ENCODE data around the gene MICALL1.
"Not testable (repeated sequence)": the region's sequence is repeated elsewhere in the genome, so short reads cannot be mapped to it uniquely, and the experiment has no call there.

MICALL1 gene

DNA sequence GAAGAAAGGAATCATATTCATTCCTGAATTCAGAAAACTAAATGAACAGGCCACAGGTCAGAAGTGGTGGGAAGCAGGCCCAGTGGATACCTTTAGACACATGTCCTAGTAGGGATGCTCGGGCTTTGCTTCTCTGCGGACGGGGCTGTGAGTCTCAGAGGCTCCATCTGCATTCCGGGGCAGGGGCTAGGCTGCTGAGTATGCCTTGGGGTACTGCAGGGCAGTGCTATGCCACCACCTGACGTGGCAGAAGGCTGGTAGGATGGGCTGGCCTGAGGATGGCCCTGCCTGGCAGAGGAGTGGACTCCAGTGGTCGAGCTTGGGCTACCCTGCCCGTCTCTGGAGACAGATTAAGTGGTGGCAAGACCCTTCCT lies 37.7 kb downstream of the MICALL1 start:
- DNase-seq (ENCODE audit: low spot score), result no peak
- no peak overlapping the region for H3K23ac ChIP-seq (ENCODE audit: low read depth, low read length, poor library complexity)

DNA sequence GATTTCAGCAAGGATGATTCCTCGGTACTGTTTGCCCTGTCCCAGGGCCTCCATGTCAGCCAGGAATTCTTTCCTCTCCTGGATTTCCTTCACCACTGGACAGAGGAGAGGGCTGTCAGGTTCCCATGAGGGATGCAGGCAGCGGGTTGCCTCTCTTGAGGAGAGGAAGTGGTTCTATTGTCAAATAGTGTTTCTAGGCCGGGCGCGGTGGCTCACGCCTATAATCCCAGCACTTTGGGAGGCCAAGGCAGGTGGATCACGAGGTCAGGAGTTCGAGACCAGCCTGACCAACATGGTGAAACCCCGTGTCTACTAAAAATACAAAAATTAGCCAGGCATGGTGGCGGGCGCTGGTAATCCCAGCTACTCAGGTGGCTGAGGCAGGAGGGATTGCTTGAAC lies 38.3 kb downstream of the MICALL1 start:
- H2AK5ac ChIP-seq (ENCODE audit: low read depth, low read length); H4K91ac ChIP-seq (ENCODE audit: low read depth, low read length, poor library complexity); H3K23ac ChIP-seq (ENCODE audit: low read depth, low read length, poor library complexity); DNase-seq (ENCODE audit: low spot score); H3K79me1 ChIP-seq (ENCODE audit: low read depth, low read length); H3K14ac ChIP-seq (ENCODE audit: low read length); H3K9ac ChIP-seq (ENCODE audit: low read depth, low read length, poor library complexity); H3K9me3 ChIP-seq (replicated peaks in 1 of 2; ENCODE audit: control insufficient read depth in 2 of 2, insufficient read depth in 1 of 2, low read depth in 1 of 2, low read length in 2 of 2); H3K27me3 ChIP-seq (ENCODE audit: control insufficient read depth in 3 of 3, insufficient read depth in 3 of 3, low read depth in 1 of 3, low read length in 3 of 3); H3K4ac ChIP-seq (ENCODE audit: low read length); H2BK15ac ChIP-seq (ENCODE audit: low read length); H3K4me1 ChIP-seq (ENCODE audit: control insufficient read depth in 2 of 2, insufficient read depth in 1 of 2, low read depth in 1 of 2, low read length in 2 of 2); H4K8ac ChIP-seq (ENCODE audit: low read depth, low read length); H2AFZ ChIP-seq (ENCODE audit: low read length); H2BK120ac ChIP-seq (ENCODE audit: low read depth, low read length); H2BK5ac ChIP-seq (ENCODE audit: low read length); H3K4me2 ChIP-seq (ENCODE audit: insufficient read depth, low read length, poor library complexity, severe bottlenecking); H3K4me3 ChIP-seq (ENCODE audit: low read length in 2 of 2); H2BK12ac ChIP-seq (ENCODE audit: low read length); H3K27ac ChIP-seq (replicated peaks; ENCODE audit: low read length); H3K18ac ChIP-seq (ENCODE audit: low read length): not testable (repeated sequence)
- no CpG with 5 or more reads among the region's 11 CpGs for WGBS, 2 donors (ENCODE audit: extremely low coverage in 2 of 2, insufficient read length in 2 of 2, insufficient replicate concordance in 1 of 2)
- H3K36me3 ChIP-seq (replicated peaks in 1 of 2; ENCODE audit: control insufficient read depth in 2 of 2, insufficient read depth in 2 of 2, low read length in 2 of 2), result peaks cover 12 to 22% of the 10 kb centered on the region in 2 donors

More for the DNA sequence above, 37.7 kb downstream of the MICALL1 start:
- Histone ChIP-seq H2BK5ac (ENCODE audit: low read length) (no peak overlapping the region), H2BK15ac (ENCODE audit: low read length) (no peak overlapping the region), H2AK5ac (ENCODE audit: low read depth, low read length) (no peak overlapping the region), H3K79me1 (ENCODE audit: low read depth, low read length) (no peaks in the 10 kb centered on the region), H3K36me3 (replicated peaks in 1 of 2; ENCODE audit: control insufficient read depth in 2 of 2, insufficient read depth in 2 of 2, low read length in 2 of 2) (peaks cover 12 to 27% of the 10 kb centered on the region in 2 donors), H3K4ac (ENCODE audit: low read length) (no peak overlapping the region), H3K4me1 (ENCODE audit: control insufficient read depth in 2 of 2, insufficient read depth in 1 of 2, low read depth in 1 of 2, low read length in 2 of 2) (no peaks in the 10 kb centered on the region), H2BK120ac (ENCODE audit: low read depth, low read length) (no peak overlapping the region), H3K27ac (replicated peaks; ENCODE audit: low read length) (no peak overlapping the region), H4K91ac (ENCODE audit: low read depth, low read length, poor library complexity) (no peak overlapping the region), H3K27me3 (ENCODE audit: control insufficient read depth in 3 of 3, insufficient read depth in 3 of 3, low read depth in 1 of 3, low read length in 3 of 3) (no peaks in the 10 kb centered on the region), H3K4me2 (ENCODE audit: insufficient read depth, low read length, poor library complexity, severe bottlenecking) (no peak overlapping the region), H2BK12ac (ENCODE audit: low read length) (no peak overlapping the region), H4K8ac (ENCODE audit: low read depth, low read length) (no peak overlapping the region), H2AFZ (ENCODE audit: low read length) (no peak overlapping the region), H3K18ac (ENCODE audit: low read length) (no peak overlapping the region), H3K9ac (ENCODE audit: low read depth, low read length, poor library complexity) (no peak overlapping the region), H3K4me3 (ENCODE audit: low read length in 2 of 2) (no peak overlapping the region), H3K9me3 (replicated peaks in 1 of 2; ENCODE audit: control insufficient read depth in 2 of 2, insufficient read depth in 1 of 2, low read depth in 1 of 2, low read length in 2 of 2) (no peaks in the 10 kb centered on the region), H3K14ac (ENCODE audit: low read length) (no peak overlapping the region)
- WGBS, 2 donors (ENCODE audit: extremely low coverage in 2 of 2, insufficient read length in 2 of 2, insufficient replicate concordance in 1 of 2), result no CpG with 5 or more reads among the region's 7 CpGs

DNA sequence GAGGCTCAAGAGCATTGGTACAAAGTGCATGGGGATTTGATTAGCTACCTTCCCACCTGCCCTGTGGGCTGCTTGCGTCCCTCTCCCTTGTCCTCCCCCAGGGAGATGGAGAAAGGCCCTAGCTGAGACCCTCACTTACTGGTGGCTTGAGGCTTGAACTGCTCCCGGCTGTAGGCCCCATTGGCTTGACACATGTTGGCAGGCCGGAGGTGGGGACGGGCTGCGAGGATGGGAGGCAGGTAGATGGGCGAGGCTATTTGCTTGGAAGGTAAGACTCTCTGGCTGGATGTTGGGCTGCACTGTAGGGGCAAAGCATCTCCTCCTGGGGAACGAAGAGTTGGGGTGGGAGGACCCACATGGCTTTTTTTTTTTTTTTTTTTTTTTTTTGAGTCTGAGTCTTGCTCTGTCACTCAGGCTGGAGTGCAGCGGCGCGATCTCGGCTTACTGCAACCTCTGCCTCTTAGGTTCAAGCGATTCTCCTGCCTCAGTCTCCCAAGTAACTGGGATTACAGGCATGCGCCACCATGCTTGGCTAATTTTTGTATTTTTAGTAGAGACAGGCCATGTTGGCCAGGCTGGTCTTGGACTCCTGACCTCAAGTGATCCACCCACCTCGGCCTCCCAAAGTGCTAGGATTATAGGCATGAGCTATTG lies 41.2 kb downstream of the MICALL1 start:
- H3K9me3 ChIP-seq (replicated peaks in 1 of 2; ENCODE audit: control insufficient read depth in 2 of 2, insufficient read depth in 1 of 2, low read depth in 1 of 2, low read length in 2 of 2); H2BK120ac ChIP-seq (ENCODE audit: low read depth, low read length); H3K4me2 ChIP-seq (ENCODE audit: insufficient read depth, low read length, poor library complexity, severe bottlenecking); H2BK15ac ChIP-seq (ENCODE audit: low read length); H3K27me3 ChIP-seq (ENCODE audit: control insufficient read depth in 3 of 3, insufficient read depth in 3 of 3, low read depth in 1 of 3, low read length in 3 of 3); H3K36me3 ChIP-seq (replicated peaks in 1 of 2; ENCODE audit: control insufficient read depth in 2 of 2, insufficient read depth in 2 of 2, low read length in 2 of 2); H3K14ac ChIP-seq (ENCODE audit: low read length); H3K27ac ChIP-seq (replicated peaks; ENCODE audit: low read length); H2BK12ac ChIP-seq (ENCODE audit: low read length); H3K4ac ChIP-seq (ENCODE audit: low read length); H4K8ac ChIP-seq (ENCODE audit: low read depth, low read length); H3K4me1 ChIP-seq (ENCODE audit: control insufficient read depth in 2 of 2, insufficient read depth in 1 of 2, low read depth in 1 of 2, low read length in 2 of 2); H3K18ac ChIP-seq (ENCODE audit: low read length); DNase-seq (ENCODE audit: low spot score); H2BK5ac ChIP-seq (ENCODE audit: low read length); H2AFZ ChIP-seq (ENCODE audit: low read length); H3K79me1 ChIP-seq (ENCODE audit: low read depth, low read length); H2AK5ac ChIP-seq (ENCODE audit: low read depth, low read length); H3K9ac ChIP-seq (ENCODE audit: low read depth, low read length, poor library complexity); H4K91ac ChIP-seq (ENCODE audit: low read depth, low read length, poor library complexity): not testable (repeated sequence)
- peak overlapping the region; percentile 1 for H3K23ac ChIP-seq (ENCODE audit: low read depth, low read length, poor library complexity)
- H3K4me3 ChIP-seq (ENCODE audit: low read length in 2 of 2), result peak overlapping the region in 1 of 2 donors; percentile 25
- WGBS, 2 donors (ENCODE audit: extremely low coverage in 2 of 2, insufficient read length in 2 of 2, insufficient replicate concordance in 1 of 2), result no CpG with 5 or more reads among the region's 14 CpGs

DNA sequence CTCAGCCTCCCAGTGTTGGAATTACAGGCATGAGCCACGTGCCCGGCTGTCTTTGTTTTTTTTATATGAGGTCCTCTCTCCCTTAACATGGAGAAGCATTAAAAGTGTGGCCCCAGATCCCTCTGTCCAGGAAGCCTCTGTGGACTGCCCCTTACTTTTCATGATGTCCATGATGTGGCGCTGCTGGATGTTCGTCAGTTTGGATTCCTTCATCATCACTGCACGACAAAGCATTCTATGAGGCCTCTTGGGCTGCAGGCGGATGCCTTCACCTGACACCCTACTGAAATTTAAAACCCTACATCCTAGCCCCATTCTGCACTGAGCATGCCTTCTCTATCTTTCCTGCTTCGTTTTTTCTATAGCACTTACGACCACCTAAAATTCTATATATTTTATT lies 45.2 kb downstream of the MICALL1 start:
- H3K4me3 ChIP-seq (ENCODE audit: low read length in 2 of 2), result no peak overlapping the region
- DNase-seq (ENCODE audit: low spot score), result no peak
- no peak overlapping the region for H2BK120ac ChIP-seq (ENCODE audit: low read depth, low read length)
- H3K27ac ChIP-seq (replicated peaks; ENCODE audit: low read length), result no peak overlapping the region
- H2AK5ac ChIP-seq (ENCODE audit: low read depth, low read length), result no peak overlapping the region
- H2BK5ac ChIP-seq (ENCODE audit: low read length), result no peak overlapping the region
- H3K27me3 ChIP-seq (ENCODE audit: control insufficient read depth in 3 of 3, insufficient read depth in 3 of 3, low read depth in 1 of 3, low read length in 3 of 3), result no peaks in the 10 kb centered on the region
- no peak overlapping the region for H2BK15ac ChIP-seq (ENCODE audit: low read length)
- peaks cover 6 to 8% of the 10 kb centered on the region in 2 donors for H3K4me1 ChIP-seq (ENCODE audit: control insufficient read depth in 2 of 2, insufficient read depth in 1 of 2, low read depth in 1 of 2, low read length in 2 of 2)
- H4K91ac ChIP-seq (ENCODE audit: low read depth, low read length, poor library complexity), result no peak overlapping the region
- peaks cover 2% of the 10 kb centered on the region for H3K79me1 ChIP-seq (ENCODE audit: low read depth, low read length)
- no peak overlapping the region for H3K14ac ChIP-seq (ENCODE audit: low read length)
- H2BK12ac ChIP-seq (ENCODE audit: low read length), result no peak overlapping the region
- no peak overlapping the region for H4K8ac ChIP-seq (ENCODE audit: low read depth, low read length)
- no peak overlapping the region for H3K4me2 ChIP-seq (ENCODE audit: insufficient read depth, low read length, poor library complexity, severe bottlenecking)
- H3K36me3 ChIP-seq (replicated peaks in 1 of 2; ENCODE audit: control insufficient read depth in 2 of 2, insufficient read depth in 2 of 2, low read length in 2 of 2), result no peaks in the 10 kb centered on the region
- no CpG with 5 or more reads among the region's 8 CpGs for WGBS, 2 donors (ENCODE audit: extremely low coverage in 2 of 2, insufficient read length in 2 of 2, insufficient replicate concordance in 1 of 2)
- H2AFZ ChIP-seq (ENCODE audit: low read length), result peak overlapping the region; percentile 43
- no peaks in the 10 kb centered on the region for H3K9me3 ChIP-seq (replicated peaks in 1 of 2; ENCODE audit: control insufficient read depth in 2 of 2, insufficient read depth in 1 of 2, low read depth in 1 of 2, low read length in 2 of 2)
- no peak overlapping the region for H3K9ac ChIP-seq (ENCODE audit: low read depth, low read length, poor library complexity)
- H3K23ac ChIP-seq (ENCODE audit: low read depth, low read length, poor library complexity), result no peak overlapping the region
- no peak overlapping the region for H3K18ac ChIP-seq (ENCODE audit: low read length)
- H3K4ac ChIP-seq (ENCODE audit: low read length), result no peak overlapping the region
